Right lobe of liver (tissue), 6 donors: Measurements from ENCODE around the gene HTR7. TPM values are rescaled to one million over a fixed set of nuclear protein-coding genes. Genes with fewer than 3 reads are reported as not detected.

ENCODE experiments used
- ATAC-seq, 4 donors: fragments of 200-7000 bp; cut with Tn5 transposase; one replicate each; pipeline ENCODE4 v1.9.1; 2020; ENCODE audit warnings: mild to moderate bottlenecking in 4 of 4, moderate library complexity in 4 of 4
- DNase-seq, 3 donors: peaks; one replicate each; pipeline ENCODE4 v3.0.0-alpha.2; 2020
- H3K27ac ChIP-seq, 3 donors: fragments of 200-600 bp; one replicate each; pipeline ENCODE4 v1.8.0; 2022
- H3K27me3 ChIP-seq, 2 donors: fragments of 200-600 bp; one replicate each; pipeline ENCODE4 v1.8.0; 2022
- H3K36me3 ChIP-seq, 4 donors: fragments of 200-600 bp; sonication (generic) in 1 of 4; one replicate each; pipeline versions ENCODE4 v1.5.1 to v1.8.0; 2017 to 2022; ENCODE audit warnings: control low read depth in 1 of 4
- H3K4me1 ChIP-seq, 4 donors: fragments of 200-600 bp; sonication (generic) in 1 of 4; one replicate each; pipeline versions ENCODE4 v1.5.1 to v1.8.0; 2017 to 2022; ENCODE audit warnings: control low read depth in 1 of 4
- H3K4me3 ChIP-seq, 3 donors: fragments of 200-600 bp; one replicate each; pipeline ENCODE4 v1.8.0; 2022
- H3K9me3 ChIP-seq, 4 donors: fragments of 200-600 bp; sonication (generic) in 1 of 4; one replicate each; pipeline versions ENCODE4 v1.5.1 to v1.8.0; 2017 to 2022; ENCODE audit warnings: control low read depth in 1 of 4
- POLR2A ChIP-seq: fragments of 450-650 bp; IDR thresholded peaks from one replicate; pipeline ENCODE4 v1.6.1; 2017; ENCODE audit warnings: antibody characterized with exemption, mild to moderate bottlenecking
- WGBS: methylation state at CpG from one replicate; pipeline ENCODE4 v1.1.6; 2018; ENCODE audit warnings: low coverage, low lambda C conversion rate; ENCODE audit not compliant: insufficient coverage; ENCODE audit errors: missing lambda C conversion rate; 5-methylcytosine and 5-hydroxymethylcytosine counted together
- intact Hi-C, 2 donors: fragments of 100-400 bp; cut with DNase I; formaldehyde crosslinking; loops; one replicate each; pipeline versions ENCODE4 v1.11.2 to v1.14.1; 2022
- total RNA-seq, 6 experiments: library from RNA; depleted of rRNA in 2 of 6; stranded (reverse); fragments of >200 nt in 2 of 6; fragmentation: NEBNext Ultra II Directional in 3 of 6; extraction: Animal tissue kit (Norgen Biotek cat#: 25700) in 3 of 6; gene quantifications; one replicate each; pipeline versions ENCODE4 v1.1.0 to v1.2.4, GENCODE V29; 2016 to 2023
- TF ChIP-seq, protein P1 (sequence below), 4 donors: fragments of 200-600 bp in 3 of 4; fragments of 450-650 bp in 1 of 4; IDR thresholded peaks; one replicate each; pipeline versions ENCODE4 v1.5.1 to v1.8.0; 2016 to 2022; ENCODE audit warnings: antibody characterized with exemption in 4 of 4, mild to moderate bottlenecking in 2 of 4
- donor health status: DM: no; HTN: yes; CAD: no.
- donor health status: DM: no; HTN: no; CAD: no.
- donor health status: DM: no; HTN: no; CAD: no.
- donor health status: DM: no; HTN: yes; CAD: no.
- donor health status: DM: no; HTN: yes; CAD: no.

Gene HTR7
- total RNA-seq, 6 experiments from 2014 or later: 0.07 to 0.43 (median 0.19) TPM; not detected in 1

GRCh38 chr10:90785782-90786181, 72.1 kb downstream of the HTR7 start:
- no peaks in the 10 kb centered on the region for H3K36me3 ChIP-seq
- no peaks in the 10 kb centered on the region for H3K4me1 ChIP-seq
- intact Hi-C loops: no loop called here
- no peaks in the 10 kb centered on the region for H3K9me3 ChIP-seq
- WGBS: 69% methylated on average over 4 of the region's 4 CpGs
- TF ChIP-seq, protein P1, sequence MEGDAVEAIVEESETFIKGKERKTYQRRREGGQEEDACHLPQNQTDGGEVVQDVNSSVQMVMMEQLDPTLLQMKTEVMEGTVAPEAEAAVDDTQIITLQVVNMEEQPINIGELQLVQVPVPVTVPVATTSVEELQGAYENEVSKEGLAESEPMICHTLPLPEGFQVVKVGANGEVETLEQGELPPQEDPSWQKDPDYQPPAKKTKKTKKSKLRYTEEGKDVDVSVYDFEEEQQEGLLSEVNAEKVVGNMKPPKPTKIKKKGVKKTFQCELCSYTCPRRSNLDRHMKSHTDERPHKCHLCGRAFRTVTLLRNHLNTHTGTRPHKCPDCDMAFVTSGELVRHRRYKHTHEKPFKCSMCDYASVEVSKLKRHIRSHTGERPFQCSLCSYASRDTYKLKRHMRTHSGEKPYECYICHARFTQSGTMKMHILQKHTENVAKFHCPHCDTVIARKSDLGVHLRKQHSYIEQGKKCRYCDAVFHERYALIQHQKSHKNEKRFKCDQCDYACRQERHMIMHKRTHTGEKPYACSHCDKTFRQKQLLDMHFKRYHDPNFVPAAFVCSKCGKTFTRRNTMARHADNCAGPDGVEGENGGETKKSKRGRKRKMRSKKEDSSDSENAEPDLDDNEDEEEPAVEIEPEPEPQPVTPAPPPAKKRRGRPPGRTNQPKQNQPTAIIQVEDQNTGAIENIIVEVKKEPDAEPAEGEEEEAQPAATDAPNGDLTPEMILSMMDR (IDR thresholded peaks at IDR 0.05): no peak
- TF ChIP-seq POLR2A: no peak
- DNase-seq (no peak), ATAC-seq (no peak)
- no peak overlapping the region for H3K27ac ChIP-seq
- no peaks in the 10 kb centered on the region for H3K27me3 ChIP-seq
- no peak overlapping the region for H3K4me3 ChIP-seq

DNA sequence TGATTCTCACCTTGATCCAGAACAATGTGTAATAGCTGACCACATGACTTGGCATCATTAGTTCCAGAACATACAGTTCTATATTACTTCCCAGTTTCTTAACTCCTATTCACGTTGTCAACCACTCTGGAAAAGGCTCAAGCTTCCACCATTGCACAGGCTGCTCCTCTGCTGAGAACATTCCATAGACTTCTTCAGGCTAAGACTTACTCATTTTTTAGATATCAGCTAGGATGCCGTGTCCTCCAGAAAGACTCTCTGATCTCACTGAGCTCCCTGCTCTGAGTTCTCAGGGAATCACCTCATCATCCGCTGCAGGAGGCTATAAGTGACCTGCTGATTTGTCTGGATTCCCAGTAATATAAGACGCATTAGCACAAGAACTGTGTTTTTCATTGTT, 73.1 kb downstream of the HTR7 start:
- no peak overlapping the region for H3K4me3 ChIP-seq
- TF ChIP-seq, protein P1 (IDR thresholded peaks at IDR 0.05): no peak
- no peak for TF ChIP-seq POLR2A
- intact Hi-C loops: no loop called here
- DNase-seq (no peak), ATAC-seq (no peak)
- H3K36me3 ChIP-seq: no peaks in the 10 kb centered on the region
- 56% methylated on average over 4 of the region's 4 CpGs for WGBS
- H3K4me1 ChIP-seq: no peaks in the 10 kb centered on the region
- no peak overlapping the region for H3K27ac ChIP-seq
- H3K27me3 ChIP-seq: no peaks in the 10 kb centered on the region
- no peaks in the 10 kb centered on the region for H3K9me3 ChIP-seq

DNA sequence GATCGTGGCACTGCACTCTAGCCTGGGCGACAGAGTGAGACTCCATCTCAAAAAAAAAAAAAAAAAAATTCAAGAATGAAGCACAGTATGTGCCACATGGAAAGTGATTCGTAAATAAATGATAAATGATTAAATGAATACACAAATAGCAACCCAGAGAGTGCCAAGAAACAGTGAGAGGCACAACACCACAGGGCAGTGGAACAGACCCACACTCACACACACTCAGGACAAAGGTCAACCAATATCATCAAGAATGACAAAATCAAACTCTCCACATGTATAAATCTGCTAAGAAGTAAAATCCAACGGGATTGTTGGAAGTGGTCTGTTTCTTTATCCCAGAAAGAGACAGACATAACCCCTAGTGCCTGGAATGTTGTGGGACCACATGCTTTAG, 77.4 kb downstream of the HTR7 start:
- DNase-seq: no peak
- Histone ChIP-seq H3K4me1 (no peaks in the 10 kb centered on the region), H3K36me3 (no peaks in the 10 kb centered on the region), H3K27ac (no peak overlapping the region), H3K9me3 (no peaks in the 10 kb centered on the region), H3K27me3 (no peaks in the 10 kb centered on the region), H3K4me3 (no peak overlapping the region)
- 45% methylated on average over 4 of the region's 4 CpGs for WGBS
- ATAC-seq: peak in 3 of 4 donors; percentile 65 to 86 (median 70)
- TF ChIP-seq, protein P1 (IDR thresholded peaks at IDR 0.05): no peak
- no peak for TF ChIP-seq POLR2A
- intact Hi-C loops: no loop called here

DNA sequence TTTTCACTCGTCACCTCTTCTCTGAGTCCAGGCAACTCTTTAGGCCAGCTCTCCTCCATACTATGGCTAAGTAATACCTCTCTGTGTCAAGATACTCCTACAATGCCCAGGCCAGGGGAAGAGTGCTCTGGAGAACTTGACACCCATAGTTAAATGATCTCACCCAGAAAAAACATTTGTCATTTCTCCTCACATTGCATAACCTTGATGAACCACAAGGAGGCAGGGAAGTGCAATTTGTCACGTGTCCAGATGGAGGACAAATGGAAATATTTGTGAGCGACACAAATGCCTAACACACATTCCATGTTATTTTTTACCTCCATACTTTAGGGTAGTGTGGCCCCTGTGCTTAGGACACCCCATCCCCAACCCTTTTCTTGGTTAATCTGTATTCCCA, 78.3 kb downstream of the HTR7 start:
- ATAC-seq (peak in 2 of 4 donors; percentile 21 to 31), DNase-seq (no peak)
- H3K36me3 ChIP-seq: no peaks in the 10 kb centered on the region
- no peaks in the 10 kb centered on the region for H3K27me3 ChIP-seq
- 54% methylated on average over 3 of the region's 3 CpGs for WGBS
- no peaks in the 10 kb centered on the region for H3K9me3 ChIP-seq
- H3K27ac ChIP-seq: no peak overlapping the region
- TF ChIP-seq, protein P1 (IDR thresholded peaks at IDR 0.05): no peak
- no peak for TF ChIP-seq POLR2A
- H3K4me3 ChIP-seq: no peak overlapping the region
- intact Hi-C loops: no loop called here
- H3K4me1 ChIP-seq: no peaks in the 10 kb centered on the region

DNA sequence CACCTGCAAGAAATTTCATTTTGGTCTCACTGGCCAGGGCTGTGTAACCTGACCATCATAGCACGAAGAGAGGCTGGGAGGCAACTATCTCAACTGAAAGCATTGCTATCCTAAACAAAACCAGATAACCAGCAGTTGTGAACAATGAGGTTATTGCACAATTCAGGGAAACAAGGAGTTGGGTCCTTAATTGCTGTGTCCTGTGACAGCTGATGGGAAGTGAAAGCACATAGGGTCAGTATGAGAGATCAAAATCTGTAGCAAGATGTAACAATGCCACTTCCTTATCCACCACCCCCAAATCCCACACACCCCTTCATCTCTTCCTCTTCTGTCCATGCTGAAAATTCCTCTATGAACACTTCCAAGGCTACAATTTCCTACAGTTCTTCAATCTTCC, 80.2 kb downstream of the HTR7 start:
- no peak for DNase-seq
- H3K4me1 ChIP-seq: no peaks in the 10 kb centered on the region
- H3K36me3 ChIP-seq: no peaks in the 10 kb centered on the region
- peak; percentile 13 to 60 (median 43) for ATAC-seq
- intact Hi-C loops: no loop called here
- H3K9me3 ChIP-seq: no peaks in the 10 kb centered on the region
- H3K27ac ChIP-seq: no peak overlapping the region
- no peak for TF ChIP-seq POLR2A
- TF ChIP-seq, protein P1 (IDR thresholded peaks at IDR 0.05): no peak
- WGBS: 27% methylated on average over 1 of the region's 1 CpG
- no peak overlapping the region for H3K4me3 ChIP-seq
- H3K27me3 ChIP-seq: no peaks in the 10 kb centered on the region
